Natural killer cell (primary cell): Measurements from ENCODE around the gene IRF9. TPM values are rescaled to one million over a fixed set of nuclear protein-coding genes. Genes with fewer than 3 reads are reported as not detected.

ENCODE experiments used
- ATAC-seq, 3 donors: fragments of 150-1000 bp in 2 of 3; fragments of 200-7000 bp in 1 of 3; cut with Tn5 transposase; 1 replicate in 1 of 3; 2 replicates in 2 of 3; pipeline ENCODE4 v1.10.0; 2021; ENCODE audit warnings: mild to moderate bottlenecking in 2 of 3, moderate library complexity in 2 of 3
- DNase-seq, 2 donors: peaks; one replicate each; pipeline versions ENCODE4 v3.0.0 to v3.0.0-alpha.2; 2013 to 2021; ENCODE audit warnings: mixed read lengths in 1 of 2
- H3K27ac ChIP-seq: one replicate; pipeline ENCODE4 v1.5.1; 2013; ENCODE audit warnings: mild to moderate bottlenecking, low read length
- H3K27me3 ChIP-seq: one replicate; pipeline ENCODE4 v1.6.1; 2013; ENCODE audit warnings: low read length; ENCODE audit not compliant: control insufficient read depth, insufficient read depth
- H3K36me3 ChIP-seq: one replicate; pipeline ENCODE4 v1.6.1; 2013; ENCODE audit warnings: low read length; ENCODE audit not compliant: control insufficient read depth, insufficient read depth
- H3K4me1 ChIP-seq: one replicate; pipeline ENCODE4 v1.6.1; 2013; ENCODE audit warnings: low read length; ENCODE audit not compliant: control insufficient read depth, insufficient read depth
- H3K4me3 ChIP-seq: one replicate; pipeline ENCODE4 v1.5.1; 2013; ENCODE audit warnings: low read length
- H3K9me3 ChIP-seq: one replicate; pipeline ENCODE4 v1.6.1; 2013; ENCODE audit warnings: low read length; ENCODE audit not compliant: control insufficient read depth, insufficient read depth
- H3K27ac Mint-ChIP-seq, 2 donors: one replicate each; pipeline ENCODE4 v1.8.0; 2022; ENCODE audit warnings: mild to moderate bottlenecking in 2 of 2, mixed read lengths in 2 of 2, moderate library complexity in 1 of 2
- H3K27me3 Mint-ChIP-seq, 2 donors: one replicate each; pipeline ENCODE4 v1.8.0; 2022; ENCODE audit warnings: low read depth in 2 of 2, mixed read lengths in 2 of 2
- H3K36me3 Mint-ChIP-seq: one replicate; pipeline ENCODE4 v1.8.0; 2022; ENCODE audit warnings: mixed read lengths
- H3K4me1 Mint-ChIP-seq, 2 donors: one replicate each; pipeline ENCODE4 v1.8.0; 2022; ENCODE audit warnings: mixed read lengths in 2 of 2
- H3K4me3 Mint-ChIP-seq: one replicate; pipeline ENCODE4 v1.8.0; 2022; ENCODE audit warnings: mild to moderate bottlenecking, moderate library complexity, mixed read lengths
- H3K9me3 Mint-ChIP-seq, 2 donors: one replicate each; pipeline ENCODE4 v1.8.0; 2022; ENCODE audit warnings: mixed read lengths in 2 of 2
- WGBS: methylation state at CpG from one replicate; pipeline ENCODE4 v1.1.7; 2013; ENCODE audit warnings: missing lambda C conversion rate; ENCODE audit not compliant: insufficient coverage; 5-methylcytosine and 5-hydroxymethylcytosine counted together
- intact Hi-C: fragments of 100-400 bp; cut with micrococcal nuclease; formaldehyde crosslinking; loops from one replicate; pipeline ENCODE4 v1.14.2; 2022
- total RNA-seq, 4 donors: library from RNA; stranded (reverse); fragments of 120-200 nt in 1 of 4; gene quantifications; one replicate each; pipeline versions ENCODE4 v1.2.3 to v1.2.4, GENCODE V29; 2013 to 2022
- TF ChIP-seq, protein P1 (sequence below): fragments of 200-600 bp; IDR thresholded peaks from one replicate; pipeline ENCODE4 v1.8.0; 2022; ENCODE audit warnings: antibody characterized with exemption

Gene IRF9
- total RNA-seq, 3 donors from 2014 or later (not counting 1 experiment from before 2014, with no cell fraction given), result 178 to 348 (median 319) TPM

DNA sequence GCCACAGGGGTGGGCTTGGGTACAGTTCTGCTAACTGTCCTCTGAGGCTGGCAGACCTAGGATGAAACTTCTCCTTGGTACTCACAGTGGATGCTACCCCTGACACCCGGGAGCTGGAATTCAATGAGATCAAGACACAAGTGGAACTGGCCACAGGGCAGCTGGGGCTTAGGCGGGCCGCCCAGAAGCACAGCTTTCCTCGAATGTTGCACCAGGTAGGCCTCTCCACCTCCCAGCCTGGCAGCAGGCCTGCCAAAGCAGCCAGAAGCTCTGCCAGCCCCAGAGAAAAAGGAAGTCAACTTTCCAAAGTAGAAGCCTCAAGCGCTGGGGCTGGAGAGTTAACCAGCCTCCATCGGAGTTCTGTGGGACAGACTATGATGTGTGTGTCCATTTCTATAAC is 43.9 kb upstream of the IRF9 start:
- H3K9me3 ChIP-seq, result no peaks in the 10 kb centered on the region
- DNase-seq (no peak), ATAC-seq (no peak)
- peaks cover 22 to 27% of the 10 kb centered on the region in 2 donors for H3K4me1 Mint-ChIP-seq
- TF ChIP-seq, protein P1, sequence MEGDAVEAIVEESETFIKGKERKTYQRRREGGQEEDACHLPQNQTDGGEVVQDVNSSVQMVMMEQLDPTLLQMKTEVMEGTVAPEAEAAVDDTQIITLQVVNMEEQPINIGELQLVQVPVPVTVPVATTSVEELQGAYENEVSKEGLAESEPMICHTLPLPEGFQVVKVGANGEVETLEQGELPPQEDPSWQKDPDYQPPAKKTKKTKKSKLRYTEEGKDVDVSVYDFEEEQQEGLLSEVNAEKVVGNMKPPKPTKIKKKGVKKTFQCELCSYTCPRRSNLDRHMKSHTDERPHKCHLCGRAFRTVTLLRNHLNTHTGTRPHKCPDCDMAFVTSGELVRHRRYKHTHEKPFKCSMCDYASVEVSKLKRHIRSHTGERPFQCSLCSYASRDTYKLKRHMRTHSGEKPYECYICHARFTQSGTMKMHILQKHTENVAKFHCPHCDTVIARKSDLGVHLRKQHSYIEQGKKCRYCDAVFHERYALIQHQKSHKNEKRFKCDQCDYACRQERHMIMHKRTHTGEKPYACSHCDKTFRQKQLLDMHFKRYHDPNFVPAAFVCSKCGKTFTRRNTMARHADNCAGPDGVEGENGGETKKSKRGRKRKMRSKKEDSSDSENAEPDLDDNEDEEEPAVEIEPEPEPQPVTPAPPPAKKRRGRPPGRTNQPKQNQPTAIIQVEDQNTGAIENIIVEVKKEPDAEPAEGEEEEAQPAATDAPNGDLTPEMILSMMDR, result no peak
- intact Hi-C loops, result no loop called here
- H3K27ac ChIP-seq, result no peak overlapping the region
- no peaks in the 10 kb centered on the region for H3K27me3 Mint-ChIP-seq
- no peak overlapping the region for H3K4me3 ChIP-seq
- H3K36me3 Mint-ChIP-seq, result peaks cover 6% of the 10 kb centered on the region
- no peaks in the 10 kb centered on the region for H3K9me3 Mint-ChIP-seq
- no peak overlapping the region for H3K4me3 Mint-ChIP-seq
- WGBS, result 92% methylated on average over 6 of the region's 6 CpGs
- H3K36me3 ChIP-seq, result peaks cover 46% of the 10 kb centered on the region
- H3K27ac Mint-ChIP-seq, result no peak overlapping the region
- H3K27me3 ChIP-seq, result no peaks in the 10 kb centered on the region
- peaks cover 24% of the 10 kb centered on the region for H3K4me1 ChIP-seq

- Mint-ChIP-seq H3K27me3 (no peaks in the 10 kb centered on the region), H3K4me1 (peaks cover 22 to 25% of the 10 kb centered on the region in 2 donors), H3K27ac (no peak overlapping the region), H3K36me3 (peaks cover 6% of the 10 kb centered on the region), H3K9me3 (no peaks in the 10 kb centered on the region), H3K4me3 (no peak overlapping the region)
- Histone ChIP-seq H3K27me3 (no peaks in the 10 kb centered on the region), H3K36me3 (peaks cover 56% of the 10 kb centered on the region), H3K4me3 (no peak overlapping the region), H3K27ac (no peak overlapping the region), H3K9me3 (no peaks in the 10 kb centered on the region), H3K4me1 (peaks cover 16% of the 10 kb centered on the region)
- ATAC-seq (no peak), DNase-seq (no peak)
- WGBS, result 99% methylated on average over 6 of the region's 6 CpGs
- TF ChIP-seq, protein P1, result no peak
- intact Hi-C loops, result no loop called here
Observed at GRCh38 chr14:24119691-24120090, 41.4 kb upstream of the IRF9 start.

GRCh38 chr14:24121210-24121609 is 39.9 kb upstream of the IRF9 start:
- WGBS, result 99% methylated on average over 5 of the region's 8 CpGs
- Mint-ChIP-seq H3K27ac (no peak overlapping the region), H3K9me3 (no peaks in the 10 kb centered on the region), H3K4me3 (no peak overlapping the region), H3K4me1 (peaks cover 7 to 10% of the 10 kb centered on the region in 2 donors), H3K27me3 (no peaks in the 10 kb centered on the region), H3K36me3 (peaks cover 6% of the 10 kb centered on the region)
- H3K27ac ChIP-seq, result no peak overlapping the region
- intact Hi-C loops, result no loop called here
- H3K27me3 ChIP-seq, result no peaks in the 10 kb centered on the region
- peaks cover 56% of the 10 kb centered on the region for H3K36me3 ChIP-seq
- H3K9me3 ChIP-seq, result no peaks in the 10 kb centered on the region
- TF ChIP-seq, protein P1, result no peak
- H3K4me1 ChIP-seq, result peaks cover 7% of the 10 kb centered on the region
- ATAC-seq, result no peak
- no peak overlapping the region for H3K4me3 ChIP-seq
- no peak for DNase-seq

- Histone ChIP-seq H3K4me1 (no peaks in the 10 kb centered on the region), H3K36me3 (peaks cover 51% of the 10 kb centered on the region), H3K4me3 (no peak overlapping the region), H3K9me3 (no peaks in the 10 kb centered on the region), H3K27me3 (no peaks in the 10 kb centered on the region), H3K27ac (no peak overlapping the region)
- ATAC-seq, result no peak
- 77% methylated on average over 4 of the region's 4 CpGs for WGBS
- Mint-ChIP-seq H3K4me1 (no peaks in the 10 kb centered on the region), H3K4me3 (no peak overlapping the region), H3K27ac (no peak overlapping the region), H3K9me3 (no peaks in the 10 kb centered on the region), H3K27me3 (no peaks in the 10 kb centered on the region), H3K36me3 (peaks cover 6% of the 10 kb centered on the region)
- TF ChIP-seq, protein P1, result no peak
- no peak for DNase-seq
- intact Hi-C loops, result no loop called here
Observed at GRCh38 chr14:24122416-24122815, 38.6 kb upstream of the IRF9 start.
